Stromal cell of bone marrow (primary cell): ENCODE data around the gene MEF2B.
"Not testable (repeated sequence)": the region's sequence is repeated elsewhere in the genome, so short reads cannot be mapped to it uniquely, and the experiment has no call there.

Experiments used
- DNase-seq: peaks from one replicate; pipeline ENCODE4 v3.0.0-alpha.2; 2012; ENCODE audit warnings: low read depth

The MEF2B gene

DNA sequence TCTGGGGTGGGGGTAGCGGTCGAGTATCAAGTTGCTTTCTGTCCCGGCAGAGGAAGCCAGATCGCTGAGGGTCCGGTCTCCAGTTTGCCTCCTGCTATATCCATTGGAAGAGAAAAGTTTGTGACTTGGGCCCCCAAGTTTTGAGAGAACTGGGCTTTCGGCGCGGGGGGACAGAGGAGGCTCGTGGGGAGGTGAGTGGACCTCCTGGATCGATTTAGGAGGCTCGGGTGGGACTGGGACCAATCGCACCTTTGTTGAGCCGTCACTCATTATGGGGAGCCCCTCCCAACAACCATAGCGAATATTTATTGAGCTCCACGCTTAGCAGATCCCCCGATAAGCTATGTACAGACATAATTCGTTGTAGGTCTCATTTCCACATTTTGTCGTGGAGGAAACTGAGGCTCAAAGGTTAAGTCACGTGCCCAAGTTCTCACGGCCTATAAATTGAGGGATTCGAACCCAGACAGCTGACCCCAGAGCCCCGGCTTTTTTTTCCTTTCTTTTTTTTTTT, 22.9 kb upstream of the MEF2B start:
- no peak for DNase-seq

DNA sequence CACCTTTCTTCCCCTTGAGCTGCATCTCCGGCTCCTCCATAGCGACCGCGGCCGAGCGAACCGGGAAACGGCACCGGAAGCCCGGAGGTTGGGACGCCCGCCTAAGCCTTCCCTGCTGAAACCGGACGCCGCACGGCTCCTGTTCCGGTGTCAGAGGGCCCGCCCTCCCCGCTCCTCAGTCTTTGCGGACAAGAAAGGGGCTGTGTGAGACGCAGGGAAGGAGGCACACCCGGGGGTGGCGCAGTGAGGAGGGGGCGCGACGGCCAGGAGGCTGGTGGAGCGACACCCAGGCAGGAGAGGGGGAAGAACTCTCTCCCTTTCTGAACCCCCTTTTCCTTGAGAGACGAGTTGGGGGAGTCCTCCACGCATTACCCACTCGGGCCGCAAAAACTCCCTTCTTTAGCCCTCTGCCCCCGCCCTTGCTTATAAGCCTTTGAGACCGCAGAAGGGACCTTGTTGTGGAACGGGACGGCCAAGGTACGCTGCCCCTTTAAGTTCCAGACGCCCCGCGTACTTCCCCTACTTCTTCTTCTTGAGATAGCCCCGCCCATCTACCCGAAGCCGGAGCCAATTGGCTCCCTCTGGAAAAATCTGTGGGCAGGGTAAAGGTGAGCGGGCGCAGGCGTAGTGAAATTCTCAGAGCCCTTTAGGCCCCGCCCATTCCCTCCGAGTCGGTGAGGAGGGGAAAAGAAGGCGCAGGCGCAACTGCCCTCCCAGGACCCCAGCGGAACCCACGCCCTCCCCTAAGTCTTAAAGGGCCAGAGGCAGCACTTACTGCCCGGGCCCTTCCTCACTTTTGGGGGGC, 22.2 kb upstream of the MEF2B start, which contains the start of the genes BORCS8 and RFXANK:
Gene BORCS8, minus strand, starts transcription at position 75 of the 805 bp plus-strand sequence. Its CDS starts 35 bp downstream, at position 40.
Gene RFXANK, plus strand, starts transcription at position 181 of the 805 bp plus-strand sequence. CDS start 1,689 bp downstream, outside the sequence.
- DNase-seq, result peak; percentile 99

GRCh38 chr19:19191768-19192077, 21.7 kb upstream of the MEF2B start:
- DNase-seq, result no peak

DNA sequence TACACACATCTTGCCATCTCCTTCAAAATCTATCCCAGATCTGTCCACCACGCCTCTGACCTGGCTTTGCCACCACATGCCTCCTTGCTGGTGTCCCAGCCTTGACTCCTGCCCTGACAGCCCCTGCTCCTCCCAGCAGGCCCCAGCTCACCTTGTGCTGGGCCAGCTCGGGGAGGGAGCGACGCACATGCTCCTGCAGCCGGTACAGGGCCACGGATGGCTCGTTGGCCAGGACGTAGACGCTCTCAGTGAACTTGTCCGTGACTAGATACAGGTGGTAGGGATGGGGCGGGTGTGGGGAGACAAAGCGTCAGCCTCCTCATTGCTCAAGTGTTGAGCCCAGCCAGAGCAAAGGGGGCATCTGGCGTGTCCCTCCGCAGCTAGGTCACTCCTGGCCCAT, 16.7 kb upstream of the MEF2B start:
- no peak for DNase-seq

- no peak for DNase-seq
Observed at GRCh38 chr19:19185853-19186740, 16.0 kb upstream of the MEF2B start.

DNA sequence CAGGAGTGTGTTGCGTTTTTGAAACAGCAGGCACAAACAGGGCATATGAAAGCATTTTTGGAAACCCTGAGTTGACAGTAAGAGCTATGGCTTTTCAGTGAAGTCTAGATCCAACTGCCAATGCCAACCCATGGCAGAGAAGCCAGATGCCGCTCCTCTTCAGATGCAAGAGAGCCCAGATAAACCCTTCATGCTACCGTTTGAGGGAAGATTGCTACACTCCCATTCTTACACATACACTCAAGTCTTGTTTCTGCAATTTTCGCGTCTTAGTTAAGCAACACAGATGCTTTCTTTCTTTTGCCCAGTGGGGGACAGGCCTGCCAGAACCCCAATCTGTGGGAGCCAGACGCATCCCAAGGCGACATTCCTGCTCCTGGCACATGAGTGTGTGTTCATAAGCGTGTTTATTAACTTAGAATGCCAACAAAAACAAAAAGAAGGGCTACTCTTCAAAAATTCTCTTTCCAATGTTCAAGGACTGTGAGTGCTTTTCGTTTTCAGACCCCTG, 11.5 kb upstream of the MEF2B start:
- DNase-seq, result no peak

DNA sequence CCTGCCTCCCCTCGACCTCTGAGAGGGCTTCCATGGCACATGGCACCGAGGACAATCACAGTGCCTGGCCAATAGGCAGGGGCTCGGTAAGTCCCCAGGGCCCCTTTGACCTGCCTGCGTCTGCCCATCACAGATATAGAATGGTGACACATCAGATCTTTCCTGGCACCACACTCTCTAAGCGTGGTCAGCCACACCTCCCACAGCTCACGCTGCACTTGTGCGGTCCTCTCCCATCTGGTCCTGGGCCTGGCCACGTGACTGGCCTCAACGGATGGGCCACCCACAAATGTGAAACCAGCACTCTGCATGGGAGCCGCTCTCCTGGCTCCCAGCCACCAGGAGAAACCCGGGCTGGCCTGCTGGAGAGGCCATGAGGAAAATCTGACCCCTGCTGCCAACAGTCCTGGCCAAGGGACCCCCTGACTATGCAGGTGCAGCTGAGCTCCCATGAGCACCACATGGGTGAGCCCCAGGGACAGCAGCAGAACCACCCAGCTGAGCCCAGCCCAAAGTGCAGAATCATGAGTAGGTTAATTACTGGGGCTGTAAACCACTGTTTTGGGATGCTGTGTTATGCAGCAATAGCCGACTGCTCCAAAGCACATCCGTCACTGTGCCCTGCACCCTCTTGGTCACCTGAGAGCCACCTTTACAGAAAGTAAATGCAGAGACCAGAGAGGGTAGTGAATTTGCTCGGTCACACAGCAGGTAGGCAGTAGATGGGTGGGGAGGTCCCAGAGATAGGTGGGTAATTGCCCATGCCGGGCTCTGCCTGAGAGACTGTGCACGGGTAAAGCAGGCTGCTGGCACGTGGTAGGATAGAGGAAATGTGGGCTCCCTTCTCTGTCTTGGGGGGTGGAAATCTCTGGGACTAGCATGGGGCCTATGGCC, 9.7 kb upstream of the MEF2B start:
- no peak for DNase-seq

DNA sequence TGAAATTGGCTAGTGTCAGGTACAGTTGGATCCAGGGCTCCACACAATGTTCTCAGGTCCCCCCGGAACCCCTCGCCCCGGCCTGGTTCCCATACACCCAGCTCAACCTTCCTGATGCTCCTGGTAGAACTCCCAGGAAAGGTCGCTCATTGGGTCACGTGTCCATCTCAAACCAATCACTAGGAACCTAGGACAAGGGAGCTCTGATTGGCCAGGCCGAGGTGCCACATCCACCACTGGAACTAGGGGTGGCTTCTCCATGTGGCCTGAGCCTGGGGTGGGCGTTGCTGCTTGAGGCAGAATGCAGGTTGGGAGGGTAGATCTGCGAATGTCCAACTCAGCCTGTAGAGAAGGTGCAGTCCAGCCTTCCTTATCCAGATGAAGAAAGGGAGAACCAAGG, 6.9 kb upstream of the MEF2B start:
- no peak for DNase-seq

DNA sequence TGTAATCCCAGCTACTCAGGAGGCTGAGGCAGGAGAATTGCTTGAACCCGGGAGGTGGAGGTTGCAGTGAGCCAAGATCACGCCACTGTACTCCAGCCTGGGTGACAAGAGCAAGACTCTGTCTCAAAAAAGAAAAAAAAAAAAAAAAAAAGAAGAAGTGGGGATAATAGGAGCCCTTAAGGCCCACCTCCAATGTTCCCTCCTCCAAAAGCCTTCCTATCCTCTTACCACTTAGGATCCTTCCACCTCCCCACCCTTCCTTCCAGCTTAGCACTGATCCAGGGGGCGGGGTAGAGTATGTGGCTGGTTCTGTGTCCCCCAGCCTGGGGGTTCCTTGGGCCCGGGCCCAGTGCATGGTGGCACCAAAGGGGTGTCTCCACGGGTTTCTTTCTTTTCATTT, 3.2 kb upstream of the MEF2B start:
- DNase-seq, result not testable (repeated sequence)

- DNase-seq, result peak; percentile 17
Observed at GRCh38 chr19:19171821-19172532, 1.9 kb upstream of the MEF2B start.

GRCh38 chr19:19170873-19171672, 1.0 kb upstream of the MEF2B start:
- no peak for DNase-seq

DNA sequence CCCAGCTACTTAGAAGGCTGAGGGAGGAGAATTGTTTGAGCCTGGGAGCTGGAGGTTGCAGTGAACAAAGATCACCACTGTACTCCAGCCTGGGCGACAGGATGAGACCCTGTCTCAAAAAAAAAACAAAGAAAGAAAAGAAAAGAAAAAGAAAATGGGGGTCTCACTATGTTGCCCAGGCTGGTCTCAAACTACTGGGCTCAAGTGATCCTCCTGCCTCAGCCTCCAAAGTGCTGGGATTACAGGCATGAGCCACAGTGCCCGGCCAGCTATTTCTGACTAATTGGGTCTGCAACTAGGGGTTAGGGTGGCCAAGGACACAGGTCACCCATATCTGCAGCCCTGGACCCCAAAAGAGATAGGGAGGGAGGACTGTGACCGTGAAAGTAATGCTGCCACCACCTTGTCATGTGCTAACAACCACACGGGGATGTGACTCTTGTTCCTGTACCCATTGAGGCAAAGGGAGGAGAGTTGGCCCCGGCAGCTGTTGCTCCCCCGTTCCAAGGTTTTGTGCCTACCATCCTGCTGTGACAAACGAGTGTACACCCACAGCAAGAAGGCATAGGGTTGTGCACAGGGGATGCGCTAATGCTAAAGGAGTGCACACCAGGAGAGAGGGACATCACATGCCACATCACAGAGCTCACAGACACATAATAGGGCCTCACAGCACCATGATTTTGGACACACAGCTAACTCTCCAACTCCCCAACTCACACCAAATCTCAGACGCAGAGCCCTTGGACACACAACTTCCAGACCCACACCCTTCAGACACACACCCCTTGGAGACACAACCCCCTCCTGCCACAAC, 619 bp downstream of the MEF2B start:
- DNase-seq, result no peak

DNA sequence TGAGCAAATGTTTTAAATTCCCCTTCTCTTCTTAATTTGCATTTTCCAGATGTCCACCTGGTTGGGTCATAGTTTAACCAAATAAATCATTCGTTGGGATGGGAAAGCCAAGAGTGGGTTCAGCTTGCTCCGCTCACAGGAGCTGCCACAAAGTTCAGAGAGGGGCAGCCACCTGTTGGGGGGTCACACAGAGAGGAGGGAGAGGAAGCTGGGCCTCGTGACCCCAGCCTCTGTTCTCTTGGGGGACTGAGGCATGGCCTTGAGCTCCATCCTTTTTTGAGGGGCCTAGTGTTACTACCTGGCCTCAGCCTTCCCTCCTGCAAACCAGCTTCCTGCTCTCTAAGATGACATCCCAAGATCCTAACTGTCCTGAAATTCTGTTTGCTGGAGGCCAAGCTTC, 2.5 kb downstream of the MEF2B start:
- no peak for DNase-seq

- DNase-seq, result no peak
Observed at GRCh38 chr19:19165396-19165795, 4.7 kb downstream of the MEF2B start.

DNA sequence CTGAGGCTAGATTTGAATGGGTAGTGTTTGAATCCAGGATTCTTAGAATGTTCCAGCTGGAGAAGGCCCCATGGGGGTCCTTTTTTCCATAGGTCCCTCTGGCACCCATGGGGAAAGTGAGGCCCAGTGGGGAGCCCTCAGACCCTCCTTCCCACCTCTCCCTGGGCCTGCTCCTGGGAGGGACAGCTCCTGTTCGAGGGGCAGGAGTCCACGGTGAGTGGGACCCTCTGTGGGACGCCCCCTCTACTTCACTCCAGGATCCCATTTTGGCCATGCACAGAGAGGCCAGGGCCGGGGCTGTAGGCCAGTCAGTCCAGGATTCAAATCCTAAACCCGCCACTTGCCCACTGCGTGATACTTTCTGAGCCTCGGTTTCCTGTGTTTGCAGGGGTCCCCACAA, 7.6 kb downstream of the MEF2B start:
- no peak for DNase-seq

- no peak for DNase-seq
Observed at GRCh38 chr19:19160461-19161035, 9.5 kb downstream of the MEF2B start.

- DNase-seq, result no peak
Observed at GRCh38 chr19:19159534-19159933, 10.5 kb downstream of the MEF2B start.

DNA sequence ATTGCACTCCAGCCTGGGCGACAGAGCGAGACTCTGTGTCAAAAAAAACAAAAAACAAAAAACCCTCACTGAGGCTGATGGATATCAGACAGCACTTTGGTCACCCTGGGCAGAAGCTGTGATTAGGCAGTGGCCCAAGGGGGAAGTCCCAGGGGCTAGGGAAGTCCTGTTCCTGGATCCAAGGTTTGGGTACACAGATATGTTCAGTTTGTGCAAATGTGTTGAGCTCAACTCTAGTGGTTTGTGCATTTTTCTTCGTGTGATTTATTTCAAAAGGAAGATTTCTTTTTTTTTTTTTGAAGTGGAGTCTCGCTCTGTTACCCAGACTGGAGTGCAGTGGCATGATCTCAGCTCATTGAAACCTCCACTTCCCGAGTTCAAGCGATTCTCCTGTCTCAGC, 12.3 kb downstream of the MEF2B start:
- no peak for DNase-seq
